Suprapubic skin (tissue), 4 donors: Measurements from ENCODE around the gene TMEM259. TPM values are rescaled to one million over a fixed set of nuclear protein-coding genes. Genes with fewer than 3 reads are reported as not detected.

Experiments used
- DNase-seq, 2 donors: peaks; one replicate each; pipeline ENCODE4 v3.0.0-alpha.2; 2019; ENCODE audit warnings: low spot score in 2 of 2
- H3K27ac ChIP-seq: fragments of 200-600 bp; sonication (generic); one replicate; pipeline ENCODE4 v1.5.1; 2019
- H3K27me3 ChIP-seq: fragments of 200-600 bp; sonication (generic); one replicate; pipeline ENCODE4 v1.5.1; 2019
- H3K36me3 ChIP-seq: fragments of 200-600 bp; sonication (generic); one replicate; pipeline ENCODE4 v1.5.1; 2019
- H3K4me1 ChIP-seq: fragments of 200-600 bp; sonication (generic); one replicate; pipeline ENCODE4 v1.5.1; 2019
- H3K4me3 ChIP-seq: fragments of 200-600 bp; sonication (generic); one replicate; pipeline ENCODE4 v1.5.1; 2019; ENCODE audit warnings: mild to moderate bottlenecking
- H3K9me3 ChIP-seq: fragments of 200-600 bp; sonication (generic); one replicate; pipeline ENCODE4 v1.5.1; 2019
- CTCF ChIP-seq, 2 donors: fragments of 200-600 bp in 1 of 2; fragments of 450-650 bp in 1 of 2; sonication (generic) in 1 of 2; IDR thresholded peaks; one replicate each; pipeline ENCODE4 v1.5.1; 2016 to 2019; ENCODE audit warnings: antibody characterized with exemption in 2 of 2, mild to moderate bottlenecking in 1 of 2, moderate library complexity in 1 of 2
- EP300 ChIP-seq: sonication (generic); formaldehyde crosslinking; IDR thresholded peaks from one replicate; pipeline ENCODE4 v1.6.1; 2017; ENCODE audit warnings: antibody characterized with exemption
- POLR2A ChIP-seq, 2 donors: fragments of 450-650 bp; IDR thresholded peaks; one replicate each; pipeline ENCODE4 v1.6.1; 2017; ENCODE audit warnings: antibody characterized with exemption in 2 of 2, mild to moderate bottlenecking in 2 of 2, moderate library complexity in 2 of 2
- POLR2AphosphoS5 ChIP-seq, 3 donors: sonication (generic); formaldehyde crosslinking; IDR thresholded peaks; one replicate each; pipeline ENCODE4 v1.6.1; 2017; ENCODE audit warnings: antibody characterized with exemption in 3 of 3
- WGBS: methylation state at CpG from one replicate; pipeline ENCODE4 v1.1.5; 2018; 5-methylcytosine and 5-hydroxymethylcytosine counted together
- total RNA-seq, 4 donors: library from RNA; depleted of rRNA; stranded (reverse); fragments of >200 nt; gene quantifications; one replicate each; pipeline ENCODE4 v1.1.0, GENCODE V29; 2016

Gene TMEM259
- total RNA-seq, 4 donors from 2014 or later = 165 to 349 (median 243) TPM

DNA sequence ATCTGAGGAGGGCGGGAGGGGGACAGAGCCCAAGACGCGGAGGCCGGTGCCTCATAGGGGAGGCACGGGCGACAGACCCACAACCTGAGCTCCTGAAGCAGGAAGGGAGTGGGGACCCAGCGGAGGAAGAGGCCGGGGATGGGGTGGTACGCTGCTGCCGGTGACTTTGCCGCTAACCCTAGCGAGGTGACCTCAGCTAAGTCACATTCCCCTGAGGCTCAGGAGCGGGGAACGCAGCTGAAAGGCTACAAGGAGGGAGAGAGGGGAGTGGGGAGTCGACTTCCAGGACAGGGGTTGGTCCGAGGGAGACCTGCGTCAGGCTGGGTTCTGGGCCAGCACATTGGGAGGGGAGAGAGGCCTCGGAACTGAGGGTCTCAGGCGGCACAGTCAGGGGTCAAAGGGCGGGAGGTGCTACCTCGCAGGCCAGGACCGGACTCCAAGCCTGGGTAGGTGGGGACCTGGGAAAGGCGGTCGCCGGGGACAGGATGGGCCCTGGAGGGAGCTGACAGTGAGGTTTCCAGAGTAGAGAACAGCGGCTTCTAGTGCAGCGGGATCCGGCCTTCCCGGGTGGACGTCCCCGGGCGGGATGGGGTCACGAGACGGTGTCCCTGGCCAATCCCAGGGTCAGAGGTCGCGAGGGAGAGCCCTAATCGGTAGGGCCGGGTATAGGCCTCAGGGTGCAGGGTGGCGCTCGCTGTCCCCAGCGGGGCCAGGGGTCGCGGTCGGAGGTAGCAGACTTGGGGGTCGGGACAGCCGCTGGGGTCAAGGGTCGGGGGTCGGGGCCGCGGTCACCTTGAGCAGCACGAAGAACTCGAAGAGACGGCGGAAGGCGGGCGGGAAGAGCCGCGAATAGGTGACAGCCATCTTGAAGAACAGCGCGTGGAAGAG, 699 bp downstream of the TMEM259 start:
- no peaks in the 10 kb centered on the region for H3K27me3 ChIP-seq
- TF ChIP-seq POLR2AphosphoS5 (IDR thresholded peaks at IDR 0.05) (no peak), EP300 (no peak), POLR2A (IDR thresholded peaks at IDR 0.05) (no peak), CTCF (IDR thresholded peaks at IDR 0.05) (no peak)
- H3K4me3 ChIP-seq = peak overlapping the region; percentile 81
- peaks cover 61% of the 10 kb centered on the region for H3K4me1 ChIP-seq
- DNase-seq = no peak
- H3K36me3 ChIP-seq = no peaks in the 10 kb centered on the region
- WGBS = 0% methylated on average over 41 of the region's 60 CpGs
- H3K27ac ChIP-seq = peak overlapping the region; percentile 90
- H3K9me3 ChIP-seq = no peaks in the 10 kb centered on the region

- H3K4me3 ChIP-seq = peak overlapping the region; percentile 81
- no peak for TF ChIP-seq CTCF (IDR thresholded peaks at IDR 0.05)
- no peak for TF ChIP-seq POLR2AphosphoS5 (IDR thresholded peaks at IDR 0.05)
- TF ChIP-seq POLR2A (IDR thresholded peaks at IDR 0.05) = no peak
- no peak for TF ChIP-seq EP300
- no peaks in the 10 kb centered on the region for H3K9me3 ChIP-seq
- no peaks in the 10 kb centered on the region for H3K27me3 ChIP-seq
- peaks cover 68% of the 10 kb centered on the region for H3K4me1 ChIP-seq
- no peak overlapping the region for H3K27ac ChIP-seq
- WGBS = no CpG with 5 or more reads among the region's 18 CpGs
- H3K36me3 ChIP-seq = no peaks in the 10 kb centered on the region
- no peak for DNase-seq
Measured at GRCh38 chr19:1019616-1019961, 1.3 kb downstream of the TMEM259 start.

- no peak for DNase-seq
- peaks cover 69% of the 10 kb centered on the region for H3K4me1 ChIP-seq
- peaks cover 5% of the 10 kb centered on the region for H3K36me3 ChIP-seq
- peak overlapping the region; percentile 81 for H3K4me3 ChIP-seq
- no peaks in the 10 kb centered on the region for H3K9me3 ChIP-seq
- TF ChIP-seq POLR2AphosphoS5 (IDR thresholded peaks at IDR 0.05) (no peak), POLR2A (IDR thresholded peaks at IDR 0.05) (no peak), CTCF (IDR thresholded peaks at IDR 0.05) (no peak), EP300 (no peak)
- H3K27me3 ChIP-seq = no peaks in the 10 kb centered on the region
- H3K27ac ChIP-seq = no peak overlapping the region
- WGBS = 19% methylated on average over 1 of the region's 17 CpGs
Measured at GRCh38 chr19:1018932-1019615, 1.8 kb downstream of the TMEM259 start.

GRCh38 chr19:1018393-1018792, 2.5 kb downstream of the TMEM259 start:
- TF ChIP-seq EP300 (no peak), POLR2A (IDR thresholded peaks at IDR 0.05) (no peak), POLR2AphosphoS5 (IDR thresholded peaks at IDR 0.05) (no peak), CTCF (IDR thresholded peaks at IDR 0.05) (no peak)
- Histone ChIP-seq H3K27me3 (no peaks in the 10 kb centered on the region), H3K4me1 (peaks cover 69% of the 10 kb centered on the region), H3K36me3 (peaks cover 12% of the 10 kb centered on the region), H3K4me3 (peak overlapping the region; percentile 1), H3K9me3 (no peaks in the 10 kb centered on the region), H3K27ac (no peak overlapping the region)
- WGBS = 75% methylated on average over 5 of the region's 5 CpGs
- DNase-seq = no peak

DNA sequence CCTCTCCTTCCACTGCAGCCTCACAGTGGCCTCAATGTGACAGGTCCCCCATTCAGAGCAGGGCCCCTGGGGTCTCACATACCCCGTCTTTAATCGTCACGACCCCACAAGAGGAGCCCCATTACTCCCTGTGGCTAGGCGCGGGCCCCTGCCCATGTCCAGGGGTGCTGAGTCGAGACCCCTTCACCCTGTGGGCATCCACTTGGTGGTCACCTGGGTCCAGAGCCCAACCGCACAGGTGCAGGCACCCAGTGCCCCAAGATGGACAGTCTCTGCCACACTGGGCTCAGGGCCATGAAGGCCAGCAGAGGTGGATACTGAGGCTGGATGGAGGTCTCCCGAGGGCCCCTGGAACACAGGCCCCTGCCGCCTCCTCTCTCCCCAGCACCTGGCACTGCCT, 3.0 kb downstream of the TMEM259 start:
- WGBS = 78% methylated on average over 7 of the region's 9 CpGs

More for the DNA sequence above, 3.0 kb downstream of the TMEM259 start:
- Histone ChIP-seq H3K27ac (no peak overlapping the region), H3K4me3 (peak overlapping the region; percentile 1), H3K4me1 (peaks cover 69% of the 10 kb centered on the region), H3K27me3 (no peaks in the 10 kb centered on the region), H3K9me3 (no peaks in the 10 kb centered on the region), H3K36me3 (peaks cover 16% of the 10 kb centered on the region)
- DNase-seq = no peak
- TF ChIP-seq POLR2AphosphoS5 (IDR thresholded peaks at IDR 0.05) (no peak), CTCF (IDR thresholded peaks at IDR 0.05) (no peak), EP300 (no peak), POLR2A (IDR thresholded peaks at IDR 0.05) (no peak)
